GM12864 (cell line): Measurements from ENCODE around the gene CCDC192.

Source experiments
- DNase-seq: peaks from one replicate; pipeline ENCODE4 v3.0.0-alpha.2; 2011; ENCODE audit warnings: low read depth
- H3K4me3 ChIP-seq: 2 replicates; pipeline ENCODE4 v1.5.1; 2011; ENCODE audit warnings: mild to moderate bottlenecking, low read depth, low read length, control low read depth
- TF ChIP-seq, protein P1 (sequence below): IDR thresholded peaks from 2 replicates; pipeline ENCODE4 v1.5.1; 2011; ENCODE audit warnings: low read depth, mild to moderate bottlenecking, moderate library complexity, low read length, control low read depth, inconsistent platforms; ENCODE audit errors: missing control alignments

Gene CCDC192

DNA sequence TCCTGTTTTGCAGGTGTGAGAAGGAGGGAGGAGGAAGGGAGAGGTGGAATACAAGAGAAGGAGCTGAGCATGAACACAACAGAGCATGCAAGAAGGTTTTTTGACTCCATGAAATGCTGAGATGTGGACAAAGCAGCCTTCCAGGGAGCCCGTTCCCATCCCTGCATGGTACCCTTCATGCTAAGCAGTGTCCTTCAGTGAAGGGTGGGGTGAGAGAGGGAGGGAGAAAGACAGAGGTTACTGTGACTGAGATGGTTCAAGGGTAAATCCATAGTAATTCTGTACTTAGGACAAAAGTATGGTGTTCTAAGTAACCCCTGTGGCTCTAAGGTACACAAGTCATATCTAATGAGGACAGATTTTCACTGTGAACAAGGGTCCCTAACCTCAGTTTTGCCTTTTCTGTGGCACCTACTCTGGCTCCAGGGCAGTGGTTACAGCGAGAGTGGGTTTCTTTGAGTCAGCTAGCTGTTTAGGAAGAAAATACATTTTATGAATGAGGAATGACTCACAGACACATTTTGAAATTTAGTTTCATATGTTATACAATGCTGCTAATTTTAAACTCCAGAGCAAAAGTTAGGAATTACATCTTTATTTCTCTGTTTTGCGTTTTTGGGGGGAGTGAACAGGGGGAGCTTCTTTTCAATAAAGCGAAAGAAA is 195.5 kb downstream of the CCDC192 start:
- H3K4me3 ChIP-seq, result no peak overlapping the region
- TF ChIP-seq, protein P1, sequence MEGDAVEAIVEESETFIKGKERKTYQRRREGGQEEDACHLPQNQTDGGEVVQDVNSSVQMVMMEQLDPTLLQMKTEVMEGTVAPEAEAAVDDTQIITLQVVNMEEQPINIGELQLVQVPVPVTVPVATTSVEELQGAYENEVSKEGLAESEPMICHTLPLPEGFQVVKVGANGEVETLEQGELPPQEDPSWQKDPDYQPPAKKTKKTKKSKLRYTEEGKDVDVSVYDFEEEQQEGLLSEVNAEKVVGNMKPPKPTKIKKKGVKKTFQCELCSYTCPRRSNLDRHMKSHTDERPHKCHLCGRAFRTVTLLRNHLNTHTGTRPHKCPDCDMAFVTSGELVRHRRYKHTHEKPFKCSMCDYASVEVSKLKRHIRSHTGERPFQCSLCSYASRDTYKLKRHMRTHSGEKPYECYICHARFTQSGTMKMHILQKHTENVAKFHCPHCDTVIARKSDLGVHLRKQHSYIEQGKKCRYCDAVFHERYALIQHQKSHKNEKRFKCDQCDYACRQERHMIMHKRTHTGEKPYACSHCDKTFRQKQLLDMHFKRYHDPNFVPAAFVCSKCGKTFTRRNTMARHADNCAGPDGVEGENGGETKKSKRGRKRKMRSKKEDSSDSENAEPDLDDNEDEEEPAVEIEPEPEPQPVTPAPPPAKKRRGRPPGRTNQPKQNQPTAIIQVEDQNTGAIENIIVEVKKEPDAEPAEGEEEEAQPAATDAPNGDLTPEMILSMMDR, result no peak
- DNase-seq, result no peak

DNA sequence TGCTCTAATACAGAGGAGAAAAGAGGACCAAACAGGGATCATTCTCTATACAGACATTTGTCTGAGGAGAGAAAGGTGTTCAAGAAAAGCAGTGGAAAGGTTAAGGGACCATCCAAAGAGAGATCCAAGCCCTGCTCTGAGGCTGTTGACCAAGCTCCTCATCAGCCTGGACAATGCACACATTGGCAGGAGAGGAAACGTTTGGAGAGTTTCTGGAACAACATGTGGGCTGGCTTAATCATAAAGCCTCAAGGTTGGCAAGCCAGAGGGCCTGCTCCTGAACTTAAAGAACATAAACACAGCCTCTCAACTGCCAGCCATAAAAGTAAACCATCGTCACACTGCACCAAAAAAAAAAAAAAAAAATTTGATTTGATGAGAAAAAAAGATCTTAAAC is 196.0 kb downstream of the CCDC192 start:
- TF ChIP-seq, protein P1, result no peak
- H3K4me3 ChIP-seq, result no peak overlapping the region
- DNase-seq, result no peak

DNA sequence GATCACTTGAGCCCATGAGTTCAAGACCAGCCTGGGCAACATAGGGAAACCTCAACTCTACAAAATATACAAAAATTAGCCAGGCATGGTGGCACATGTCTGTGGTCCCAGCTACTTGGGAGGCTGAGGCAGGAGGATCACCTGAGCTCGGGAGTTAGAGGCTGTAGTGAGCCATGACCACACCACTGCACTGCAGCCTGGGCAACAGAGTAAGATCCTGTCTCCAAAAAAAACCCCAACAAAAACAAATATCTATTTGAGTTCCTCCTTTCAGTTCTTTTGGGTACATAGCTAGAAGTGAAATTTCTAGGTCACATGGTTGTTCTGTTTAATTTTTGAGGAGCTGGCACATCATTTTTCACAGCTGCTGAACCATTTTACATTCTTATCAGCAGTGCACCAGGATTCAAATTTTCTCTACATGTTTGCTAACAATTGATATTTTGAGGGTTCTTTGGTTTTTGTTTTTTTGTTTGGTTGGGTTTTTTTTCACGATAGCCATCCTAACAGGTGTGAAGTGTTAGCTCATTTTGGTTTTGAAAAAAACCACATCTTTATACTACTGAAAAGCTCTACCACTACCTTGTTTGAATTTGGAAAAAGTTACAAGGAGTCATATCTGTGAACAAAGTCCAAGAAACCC is 203.5 kb downstream of the CCDC192 start:
- H3K4me3 ChIP-seq, result no peak overlapping the region
- no peak for DNase-seq
- TF ChIP-seq, protein P1, result no peak

DNA sequence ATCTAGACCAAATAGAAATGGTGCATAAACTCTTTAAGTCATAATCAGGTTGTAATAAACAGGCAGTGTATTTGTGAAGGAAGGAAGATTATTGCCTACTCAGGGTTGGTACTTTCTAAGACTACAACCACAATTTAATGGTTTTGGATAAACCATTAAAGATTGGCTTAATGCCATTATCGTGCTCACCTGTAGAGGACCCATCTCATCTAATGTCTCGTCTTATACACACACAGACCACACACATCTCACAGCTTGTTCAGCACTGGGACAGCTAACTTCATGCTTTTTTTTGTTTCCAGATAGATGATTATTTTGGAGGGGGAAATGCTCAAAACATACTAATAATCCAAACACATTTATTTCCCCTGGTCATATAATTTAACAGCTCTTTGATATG is 204.7 kb downstream of the CCDC192 start:
- no peak overlapping the region for H3K4me3 ChIP-seq
- TF ChIP-seq, protein P1, result no peak
- DNase-seq, result no peak

DNA sequence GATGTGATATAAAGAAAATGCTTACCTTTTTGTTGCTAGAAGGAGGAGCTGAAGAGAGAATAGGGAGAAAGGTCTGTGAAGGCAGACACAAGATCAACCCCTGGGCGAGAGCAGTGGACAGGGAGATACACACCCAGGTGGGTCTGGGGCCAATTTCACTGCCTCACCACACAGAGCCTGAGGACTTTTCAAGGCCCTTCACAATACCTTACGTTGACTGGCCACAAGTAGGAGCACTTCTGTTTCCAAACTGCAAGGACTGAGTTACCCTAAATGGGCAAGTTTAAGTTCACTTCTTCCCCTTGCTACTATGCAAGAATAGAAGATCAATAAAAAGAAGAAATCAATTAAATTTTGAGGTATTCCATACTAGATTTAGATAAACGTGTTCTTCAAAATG is 205.9 kb downstream of the CCDC192 start:
- TF ChIP-seq, protein P1, result peak; percentile 74
- no peak overlapping the region for H3K4me3 ChIP-seq
- DNase-seq, result peak; percentile 33

DNA sequence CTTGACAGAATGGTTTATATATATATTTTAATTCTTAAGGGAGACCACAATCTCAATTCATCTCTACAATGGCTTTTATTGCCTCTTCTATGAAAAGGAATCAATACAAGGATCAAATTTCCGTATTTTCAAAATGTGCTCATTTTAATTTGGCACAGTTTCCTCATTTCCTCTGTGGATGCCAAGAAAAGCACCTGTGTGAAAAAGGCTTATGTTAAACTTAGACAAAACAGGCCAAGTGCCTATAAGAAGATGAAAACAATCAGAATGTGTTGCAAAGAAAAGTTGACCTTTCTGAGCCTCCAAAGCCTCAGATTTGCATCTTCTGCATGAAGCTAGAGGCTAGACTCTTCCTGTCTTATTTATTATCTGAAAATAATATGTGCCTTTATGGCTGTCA is 206.6 kb downstream of the CCDC192 start:
- no peak for DNase-seq
- TF ChIP-seq, protein P1, result no peak
- no peak overlapping the region for H3K4me3 ChIP-seq
